ENCODE results near the gene CHID1.

GRCh38 chr11:839875-840617, 70.6 kb downstream of the CHID1 start:
- TF ChIP-seq CTCF (conservative IDR thresholded peaks at IDR 0.05; ENCODE audit: low read length) (peak; percentile 54), EZH2phosphoT487 (IDR thresholded peaks at IDR 0.05; ENCODE audit: borderline replicate concordance) (no peak)
